Activated CD4-positive, alpha-beta T cell treated with anti-CD3 and anti-CD28 coated beads, Interleukin-2, amount 10 ng/mL, durations not matched to agents 24 days and 14 days (primary cell): ENCODE data around the gene EVC2. TPM values are rescaled to one million over a fixed set of nuclear protein-coding genes. Genes with fewer than 3 reads are reported as not detected.

ENCODE experiments used
- DNase-seq: peaks from one replicate; pipeline ENCODE4 v3.0.0; 2022
- H3K27ac Mint-ChIP-seq: one replicate; pipeline ENCODE4 v1.8.0; 2022; ENCODE audit warnings: mild to moderate bottlenecking, mixed read lengths
- H3K27me3 Mint-ChIP-seq: one replicate; pipeline ENCODE4 v1.8.0; 2022; ENCODE audit warnings: mixed read lengths
- H3K36me3 Mint-ChIP-seq: one replicate; pipeline ENCODE4 v1.8.0; 2022; ENCODE audit warnings: low read depth, mild to moderate bottlenecking, mixed read lengths
- H3K4me1 Mint-ChIP-seq: one replicate; pipeline ENCODE4 v1.8.0; 2021; ENCODE audit warnings: mixed read lengths
- H3K4me3 Mint-ChIP-seq: one replicate; pipeline ENCODE4 v1.8.0; 2022; ENCODE audit warnings: mild to moderate bottlenecking, moderate library complexity, mixed read lengths
- H3K9me3 Mint-ChIP-seq: one replicate; pipeline ENCODE4 v1.8.0; 2021; ENCODE audit warnings: mixed read lengths
- intact Hi-C: fragments of 100-400 bp; cut with micrococcal nuclease; formaldehyde crosslinking; loops from one replicate; pipeline ENCODE4 v1.15.1; 2023
- total RNA-seq: library from RNA; stranded (reverse); gene quantifications from 2 replicates; pipeline ENCODE4 v1.2.3, GENCODE V29; 2022

Gene EVC2
- total RNA-seq, 1 donor from 2014 or later = 0.40 TPM

- Mint-ChIP-seq H3K27ac (no peak overlapping the region), H3K4me1 (peaks cover 2% of the 10 kb centered on the region), H3K27me3 (peaks cover 15% of the 10 kb centered on the region), H3K9me3 (peaks cover 5% of the 10 kb centered on the region), H3K36me3 (no peaks in the 10 kb centered on the region), H3K4me3 (no peak overlapping the region)
- intact Hi-C loops = no loop called here
- no peak for DNase-seq
These were observed 4.5 kb downstream of the EVC2 start for GRCh38 chr4:5703831-5704230.

- no peak for DNase-seq
- Mint-ChIP-seq H3K36me3 (no peaks in the 10 kb centered on the region), H3K27me3 (peaks cover 4% of the 10 kb centered on the region), H3K4me3 (no peak overlapping the region), H3K27ac (no peak overlapping the region), H3K4me1 (no peaks in the 10 kb centered on the region), H3K9me3 (peaks cover 5% of the 10 kb centered on the region)
- intact Hi-C loops = no loop called here
These were observed 6.4 kb downstream of the EVC2 start for GRCh38 chr4:5701971-5702370.

GRCh38 chr4:5700459-5700858 lies 7.9 kb downstream of the EVC2 start:
- DNase-seq = no peak
- no peaks in the 10 kb centered on the region for H3K4me1 Mint-ChIP-seq

GRCh38 chr4:5696341-5696740 lies 12.0 kb downstream of the EVC2 start:
- H3K36me3 Mint-ChIP-seq = no peaks in the 10 kb centered on the region
- H3K4me1 Mint-ChIP-seq = no peaks in the 10 kb centered on the region
- H3K9me3 Mint-ChIP-seq = no peaks in the 10 kb centered on the region
- H3K27me3 Mint-ChIP-seq = no peaks in the 10 kb centered on the region
- H3K27ac Mint-ChIP-seq = no peak overlapping the region
- no peak overlapping the region for H3K4me3 Mint-ChIP-seq
- intact Hi-C loops = no loop called here
- no peak for DNase-seq

More at GRCh38 chr4:5700459-5700858, 7.9 kb downstream of the EVC2 start:
- intact Hi-C loops = no loop called here
- no peak overlapping the region for H3K27ac Mint-ChIP-seq
- no peak overlapping the region for H3K4me3 Mint-ChIP-seq
- no peaks in the 10 kb centered on the region for H3K36me3 Mint-ChIP-seq
- no peaks in the 10 kb centered on the region for H3K27me3 Mint-ChIP-seq
- peaks cover 5% of the 10 kb centered on the region for H3K9me3 Mint-ChIP-seq

- Mint-ChIP-seq H3K4me1 (no peaks in the 10 kb centered on the region), H3K4me3 (no peak overlapping the region), H3K9me3 (no peaks in the 10 kb centered on the region)
These were observed 14.5 kb downstream of the EVC2 start for GRCh38 chr4:5693871-5694270.

GRCh38 chr4:5691491-5692132 lies 16.7 kb downstream of the EVC2 start:
- no peak for DNase-seq
- intact Hi-C loops = no loop called here
- no peaks in the 10 kb centered on the region for H3K36me3 Mint-ChIP-seq
- H3K9me3 Mint-ChIP-seq = no peaks in the 10 kb centered on the region
- H3K4me3 Mint-ChIP-seq = no peak overlapping the region
- H3K27me3 Mint-ChIP-seq = no peaks in the 10 kb centered on the region
- no peak overlapping the region for H3K27ac Mint-ChIP-seq
- H3K4me1 Mint-ChIP-seq = no peaks in the 10 kb centered on the region

More at GRCh38 chr4:5693871-5694270, 14.5 kb downstream of the EVC2 start:
- no peak overlapping the region for H3K27ac Mint-ChIP-seq
- H3K36me3 Mint-ChIP-seq = no peaks in the 10 kb centered on the region
- intact Hi-C loops = no loop called here
- H3K27me3 Mint-ChIP-seq = no peaks in the 10 kb centered on the region
- DNase-seq = no peak

GRCh38 chr4:5689065-5689464 lies 19.3 kb downstream of the EVC2 start:
- Mint-ChIP-seq H3K36me3 (no peaks in the 10 kb centered on the region), H3K9me3 (no peaks in the 10 kb centered on the region), H3K4me3 (no peak overlapping the region), H3K27me3 (no peaks in the 10 kb centered on the region), H3K4me1 (no peaks in the 10 kb centered on the region), H3K27ac (no peak overlapping the region)
- intact Hi-C loops = no loop called here
- no peak for DNase-seq

- Mint-ChIP-seq H3K4me3 (no peak overlapping the region), H3K36me3 (no peaks in the 10 kb centered on the region), H3K27me3 (no peaks in the 10 kb centered on the region), H3K4me1 (no peaks in the 10 kb centered on the region), H3K27ac (no peak overlapping the region), H3K9me3 (no peaks in the 10 kb centered on the region)
- intact Hi-C loops = no loop called here
- DNase-seq = no peak
These were observed 22.0 kb downstream of the EVC2 start for GRCh38 chr4:5686338-5686737.

- intact Hi-C loops = no loop called here
- no peaks in the 10 kb centered on the region for H3K27me3 Mint-ChIP-seq
- H3K36me3 Mint-ChIP-seq = no peaks in the 10 kb centered on the region
- H3K9me3 Mint-ChIP-seq = no peaks in the 10 kb centered on the region
- DNase-seq = no peak
- H3K4me1 Mint-ChIP-seq = no peaks in the 10 kb centered on the region
- no peak overlapping the region for H3K4me3 Mint-ChIP-seq
- H3K27ac Mint-ChIP-seq = no peak overlapping the region
These were observed 23.1 kb downstream of the EVC2 start for GRCh38 chr4:5685296-5685695.

GRCh38 chr4:5683566-5683965 lies 24.8 kb downstream of the EVC2 start:
- Mint-ChIP-seq H3K9me3 (no peaks in the 10 kb centered on the region), H3K4me1 (no peaks in the 10 kb centered on the region), H3K36me3 (no peaks in the 10 kb centered on the region), H3K27ac (no peak overlapping the region), H3K27me3 (no peaks in the 10 kb centered on the region), H3K4me3 (no peak overlapping the region)
- intact Hi-C loops = no loop called here
- DNase-seq = no peak

- no peaks in the 10 kb centered on the region for H3K27me3 Mint-ChIP-seq
- no peak overlapping the region for H3K27ac Mint-ChIP-seq
- DNase-seq = no peak
- intact Hi-C loops = no loop called here
- H3K4me3 Mint-ChIP-seq = no peak overlapping the region
- H3K36me3 Mint-ChIP-seq = no peaks in the 10 kb centered on the region
- no peaks in the 10 kb centered on the region for H3K4me1 Mint-ChIP-seq
- no peaks in the 10 kb centered on the region for H3K9me3 Mint-ChIP-seq
These were observed 29.4 kb downstream of the EVC2 start for GRCh38 chr4:5678977-5679376.

GRCh38 chr4:5676763-5677162 lies 31.6 kb downstream of the EVC2 start:
- Mint-ChIP-seq H3K4me1 (no peaks in the 10 kb centered on the region), H3K27me3 (no peaks in the 10 kb centered on the region), H3K9me3 (no peaks in the 10 kb centered on the region), H3K36me3 (no peaks in the 10 kb centered on the region), H3K4me3 (no peak overlapping the region), H3K27ac (no peak overlapping the region)
- DNase-seq = no peak
- intact Hi-C loops = no loop called here

GRCh38 chr4:5666741-5667140 lies 41.6 kb downstream of the EVC2 start:
- intact Hi-C loops = no loop called here
- Mint-ChIP-seq H3K4me1 (no peaks in the 10 kb centered on the region), H3K27me3 (no peaks in the 10 kb centered on the region), H3K9me3 (no peaks in the 10 kb centered on the region), H3K4me3 (no peak overlapping the region), H3K36me3 (no peaks in the 10 kb centered on the region), H3K27ac (no peak overlapping the region)
- no peak for DNase-seq

GRCh38 chr4:5664778-5665177 lies 43.6 kb downstream of the EVC2 start:
- intact Hi-C loops = no loop called here
- DNase-seq = no peak
- H3K4me3 Mint-ChIP-seq = no peak overlapping the region
- H3K36me3 Mint-ChIP-seq = no peaks in the 10 kb centered on the region
- H3K9me3 Mint-ChIP-seq = no peaks in the 10 kb centered on the region
- no peak overlapping the region for H3K27ac Mint-ChIP-seq
- H3K4me1 Mint-ChIP-seq = no peaks in the 10 kb centered on the region
- no peaks in the 10 kb centered on the region for H3K27me3 Mint-ChIP-seq

GRCh38 chr4:5662555-5662954 lies 45.8 kb downstream of the EVC2 start:
- Mint-ChIP-seq H3K36me3 (no peaks in the 10 kb centered on the region), H3K9me3 (no peaks in the 10 kb centered on the region), H3K4me3 (no peak overlapping the region), H3K27ac (no peak overlapping the region), H3K27me3 (no peaks in the 10 kb centered on the region), H3K4me1 (no peaks in the 10 kb centered on the region)
- no peak for DNase-seq
- intact Hi-C loops = no loop called here
